Measurements from ENCODE around the gene CERT1. TPM values are rescaled to one million over a fixed set of nuclear protein-coding genes. Genes with fewer than 3 reads are reported as not detected.

The CERT1 gene
- polyA plus RNA-seq, 3 donors: 16.6 to 50.5 (median 45.9) TPM

- no peaks in the 10 kb centered on the region for H3K79me2 ChIP-seq (ENCODE audit: insufficient read depth, low read length)
- no peak for TF ChIP-seq CTCF (IDR thresholded peaks at IDR 0.05)
- Mint-ChIP-seq H3K36me3 (peaks cover 42 to 55% of the 10 kb centered on the region in 2 donors), H3K4me3 (no peak overlapping the region), H3K27me3 (ENCODE audit: low read depth in 3 of 3) (peaks cover 0 to 1% (median 0%) of the 10 kb centered on the region in 3 donors), H3K9me3 (peaks cover 0 to 2% (median 0%) of the 10 kb centered on the region in 7 donors), H3K27ac (no peak overlapping the region), H3K4me1 (no peaks in the 10 kb centered on the region)
- H3K9ac ChIP-seq (ENCODE audit: insufficient read depth, low read length, poor library complexity, severe bottlenecking): no peak overlapping the region
- H2AFZ ChIP-seq (ENCODE audit: insufficient read depth, low read depth, low read length, poor library complexity, severe bottlenecking): no peak overlapping the region
- no peak overlapping the region for H3K4me3 ChIP-seq (replicated peaks in 1 of 3; ENCODE audit: low read depth in 2 of 3, low read length in 3 of 3)
- H3K36me3 ChIP-seq (replicated peaks in 1 of 2; ENCODE audit: control insufficient read depth in 1 of 2, insufficient read depth in 2 of 2, low read length in 2 of 2): peaks cover 45 to 58% of the 10 kb centered on the region in 2 donors
- no peaks in the 10 kb centered on the region for H3K27me3 ChIP-seq (ENCODE audit: control insufficient read depth in 2 of 2, insufficient read depth in 2 of 2, low read length in 2 of 2)
- no peak overlapping the region for H3K27ac ChIP-seq (ENCODE audit: low read depth in 1 of 2, low read length in 2 of 2)
- peaks cover 13% of the 10 kb centered on the region for H4K20me1 ChIP-seq (ENCODE audit: insufficient read depth, low read length)
- intact Hi-C loops (cut with micrococcal nuclease): no loop called here
- no peak for DNase-seq
- H3K4me1 ChIP-seq (ENCODE audit: control insufficient read depth in 1 of 2, insufficient read depth in 2 of 2, low read length in 2 of 2): no peaks in the 10 kb centered on the region
- 90% methylated on average over 4 of the region's 5 CpGs for WGBS (ENCODE audit: insufficient coverage)
- H3K4me2 ChIP-seq (replicated peaks; ENCODE audit: extremely low read depth, low read length, poor library complexity, severe bottlenecking): no peak overlapping the region
- H3K9me3 ChIP-seq (replicated peaks in 1 of 2; ENCODE audit: control insufficient read depth in 1 of 2, insufficient read depth in 1 of 2, low read length in 2 of 2): no peaks in the 10 kb centered on the region
These were observed 148.3 kb downstream of the CERT1 start for GRCh38 chr5:75363111-75363510.

GRCh38 chr5:75362474-75362975 lies 148.9 kb downstream of the CERT1 start:
- H3K4me1 Mint-ChIP-seq: no peaks in the 10 kb centered on the region
- no peak for DNase-seq
- Histone ChIP-seq H3K36me3 (replicated peaks in 1 of 2; ENCODE audit: control insufficient read depth in 1 of 2, insufficient read depth in 2 of 2, low read length in 2 of 2) (peaks cover 51 to 64% of the 10 kb centered on the region in 2 donors), H3K79me2 (ENCODE audit: insufficient read depth, low read length) (no peaks in the 10 kb centered on the region), H3K27ac (ENCODE audit: low read depth in 1 of 2, low read length in 2 of 2) (no peak overlapping the region), H3K9ac (ENCODE audit: insufficient read depth, low read length, poor library complexity, severe bottlenecking) (no peak overlapping the region), H3K9me3 (replicated peaks in 1 of 2; ENCODE audit: control insufficient read depth in 1 of 2, insufficient read depth in 1 of 2, low read length in 2 of 2) (no peaks in the 10 kb centered on the region), H3K27me3 (ENCODE audit: control insufficient read depth in 2 of 2, insufficient read depth in 2 of 2, low read length in 2 of 2) (no peaks in the 10 kb centered on the region), H3K4me2 (replicated peaks; ENCODE audit: extremely low read depth, low read length, poor library complexity, severe bottlenecking) (no peak overlapping the region), H3K4me3 (replicated peaks in 1 of 3; ENCODE audit: low read depth in 2 of 3, low read length in 3 of 3) (no peak overlapping the region), H4K20me1 (ENCODE audit: insufficient read depth, low read length) (peaks cover 13% of the 10 kb centered on the region), H2AFZ (ENCODE audit: insufficient read depth, low read depth, low read length, poor library complexity, severe bottlenecking) (no peak overlapping the region), H3K4me1 (ENCODE audit: control insufficient read depth in 1 of 2, insufficient read depth in 2 of 2, low read length in 2 of 2) (no peaks in the 10 kb centered on the region)
- WGBS (ENCODE audit: insufficient coverage): no CpG with 5 or more reads among the region's 4 CpGs
- intact Hi-C loops (cut with micrococcal nuclease): no loop called here
- peaks cover 0 to 1% (median 0%) of the 10 kb centered on the region in 3 donors for H3K27me3 Mint-ChIP-seq (ENCODE audit: low read depth in 3 of 3)
- H3K4me3 Mint-ChIP-seq: no peak overlapping the region
- no peak for TF ChIP-seq CTCF (IDR thresholded peaks at IDR 0.05)
- no peaks in the 10 kb centered on the region for H3K9me3 Mint-ChIP-seq
- peaks cover 44 to 57% of the 10 kb centered on the region in 2 donors for H3K36me3 Mint-ChIP-seq
- peak overlapping the region in 1 of 7 donors; percentile 37 for H3K27ac Mint-ChIP-seq
